22Rv1 (cell line): ENCODE measurements around the gene CCDC74B.
"Not testable (repeated sequence)": the region's sequence is repeated elsewhere in the genome, so short reads cannot be mapped to it uniquely, and the experiment has no call there.

Experiments used
- CTCF ChIP-seq: fragments of 450-650 bp; IDR thresholded peaks from 2 replicates; pipeline ENCODE4 v1.5.1; 2017; ENCODE audit warnings: mild to moderate bottlenecking
- ZFX ChIP-seq: fragments of 450-650 bp; IDR thresholded peaks from 2 replicates; pipeline ENCODE4 v1.6.1; 2017; ENCODE audit warnings: antibody characterized with exemption, borderline replicate concordance

DNA sequence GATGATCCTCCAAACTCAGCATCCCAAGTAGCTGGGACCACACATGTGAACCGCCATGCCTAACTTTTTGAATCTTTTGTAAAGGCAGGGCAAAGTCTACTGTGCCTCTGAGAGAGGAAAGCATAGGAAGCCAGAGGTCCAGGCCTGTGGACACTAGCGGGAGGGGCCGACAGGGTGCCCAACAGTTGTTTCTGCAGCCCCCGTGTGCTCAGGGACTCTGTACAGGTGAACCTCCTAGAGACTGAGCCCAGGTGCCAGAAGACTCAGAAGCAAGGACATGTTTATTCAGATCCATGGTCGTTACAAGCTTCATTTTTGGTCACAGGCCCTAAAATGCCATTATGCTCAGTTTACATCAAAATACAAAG is 6.2 kb upstream of the CCDC74B start:
- not testable (repeated sequence) for TF ChIP-seq CTCF, ZFX
